GM21717 (cell line): ENCODE measurements around the gene ENO3.
"Not testable (repeated sequence)": the region's sequence is repeated elsewhere in the genome, so short reads cannot be mapped to it uniquely, and the experiment has no call there.

Experiments
- ATAC-seq: cut with Tn5 transposase; IDR thresholded peaks from one replicate; pipeline ENCODE4 v1.9.1; 2021; ENCODE audit warnings: mild to moderate bottlenecking, moderate library complexity; ENCODE audit not compliant: unreplicated experiment

Gene ENO3

DNA sequence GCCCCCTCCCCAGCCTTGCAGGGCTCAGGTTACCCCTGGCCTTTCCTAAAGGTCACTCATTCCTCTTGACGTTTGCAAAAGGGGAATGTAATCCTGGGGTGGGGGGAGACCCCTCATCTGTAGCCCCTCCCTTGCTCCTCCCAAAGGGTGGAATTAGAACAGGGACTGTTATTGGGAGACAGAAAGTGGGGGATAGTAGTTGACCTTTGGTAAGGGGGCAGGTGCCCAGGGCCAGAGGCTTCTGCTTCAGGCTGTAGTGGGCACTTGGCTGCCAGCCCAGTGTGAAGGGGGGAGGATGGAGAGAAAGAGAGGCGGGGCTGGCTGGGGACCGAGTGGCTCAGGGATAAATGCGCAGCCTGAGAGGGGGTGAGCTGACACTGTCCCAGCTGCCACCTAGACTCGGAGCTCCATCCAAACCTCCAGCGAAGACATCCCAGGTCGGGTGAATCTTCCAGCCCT lies at the start of gene ENO3:
Gene ENO3 (plus strand): TSS at position 374 of the 459 bp plus-strand sequence. CDS start 711 bp downstream, outside the sequence.
- ATAC-seq, result no peak

DNA sequence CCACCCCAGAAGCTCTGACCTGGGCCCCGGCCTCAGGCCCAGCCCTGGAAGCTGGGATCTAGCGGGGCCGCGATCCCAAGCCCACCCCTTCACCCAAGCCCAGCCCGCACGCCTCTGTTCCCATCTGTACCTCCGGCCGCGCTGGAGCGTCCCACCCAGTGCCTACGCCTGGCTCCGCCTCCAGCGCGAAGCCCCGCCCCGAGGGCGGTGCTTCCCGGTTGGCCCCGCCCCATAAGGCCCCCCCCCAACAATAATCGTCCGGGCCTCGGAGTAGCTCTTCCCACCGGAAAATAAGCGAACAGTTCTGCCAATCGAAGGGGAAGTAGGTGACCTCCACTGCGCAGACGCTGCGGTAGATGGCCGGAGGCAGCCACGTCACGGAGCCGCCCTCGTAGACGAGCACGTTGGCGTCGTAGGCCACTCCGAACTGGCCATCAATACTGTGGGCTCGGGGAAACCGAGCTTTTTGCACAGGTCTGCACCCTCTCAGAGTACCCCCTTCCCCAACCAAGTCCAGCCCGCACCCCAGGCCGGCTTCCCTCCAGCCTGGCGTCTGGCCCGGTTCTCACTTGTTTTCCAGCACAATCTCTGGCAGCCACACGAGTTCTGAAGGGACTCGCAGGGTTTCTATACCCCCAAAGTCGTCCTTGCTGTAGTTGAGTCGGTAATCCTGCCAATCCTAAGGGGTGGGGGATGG lies 49.1 kb upstream of the ENO3 start:
- ATAC-seq, result no peak

DNA sequence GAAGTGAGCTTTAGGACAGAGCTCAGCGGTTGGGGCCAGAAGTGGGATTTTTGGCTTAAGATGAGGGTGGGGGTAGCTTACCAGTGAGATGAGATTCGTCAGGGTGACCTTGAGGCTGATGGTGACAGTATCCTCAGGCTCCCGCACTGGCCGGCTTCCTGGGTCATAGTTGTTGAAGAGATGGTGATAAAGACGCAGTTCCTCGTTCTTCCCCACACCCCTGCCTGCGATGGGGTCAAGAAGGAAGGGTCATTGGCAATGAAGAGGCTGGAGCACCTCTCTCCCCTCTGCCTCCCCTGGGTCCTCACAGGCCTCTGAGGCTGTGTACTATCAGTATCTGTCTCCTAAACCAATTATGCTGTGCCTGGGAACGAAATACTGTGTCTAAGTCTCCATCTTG lies 48.4 kb upstream of the ENO3 start:
- no peak for ATAC-seq

DNA sequence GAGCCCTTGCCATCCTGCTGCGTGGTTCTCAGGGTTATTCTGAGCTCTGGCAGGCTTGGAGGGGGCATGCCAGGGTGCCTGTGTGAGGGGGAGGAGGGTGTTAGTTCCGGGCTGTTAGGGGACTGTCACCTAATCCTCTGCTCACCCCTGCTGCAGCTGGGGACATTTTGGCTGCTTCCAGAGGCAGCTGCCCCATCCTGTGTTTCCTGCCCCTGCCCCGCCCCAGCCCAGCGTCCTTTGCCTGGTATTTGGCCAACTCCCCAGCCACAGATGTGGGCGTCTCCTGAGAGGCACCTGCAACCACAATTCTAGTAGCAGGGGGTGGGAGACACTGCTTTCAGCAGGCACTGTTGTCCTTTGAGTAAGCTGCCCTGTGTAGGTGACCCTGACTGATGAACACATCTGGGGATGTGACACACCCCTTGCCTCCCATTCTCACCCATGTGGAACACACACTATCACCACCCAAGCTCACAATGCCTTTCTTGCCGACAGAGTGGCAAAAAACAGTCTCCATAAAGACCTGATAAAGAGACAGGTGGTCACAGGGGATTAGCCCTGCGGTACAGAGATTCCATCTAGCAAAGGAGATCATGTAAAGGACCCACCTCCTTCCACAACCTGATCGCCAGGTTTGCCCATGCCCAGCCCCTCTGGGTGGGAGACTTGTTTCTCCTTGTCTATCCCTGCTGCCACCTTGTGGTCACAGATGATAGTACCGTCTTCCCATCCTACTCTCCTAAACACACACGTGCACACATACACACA lies 47.7 kb upstream of the ENO3 start, which contains the start of gene CHRNE:
Gene CHRNE (minus strand): TSS at position 48 of the 768 bp plus-strand sequence. CDS start 35 bp downstream, at position 13.
- ATAC-seq, result no peak

DNA sequence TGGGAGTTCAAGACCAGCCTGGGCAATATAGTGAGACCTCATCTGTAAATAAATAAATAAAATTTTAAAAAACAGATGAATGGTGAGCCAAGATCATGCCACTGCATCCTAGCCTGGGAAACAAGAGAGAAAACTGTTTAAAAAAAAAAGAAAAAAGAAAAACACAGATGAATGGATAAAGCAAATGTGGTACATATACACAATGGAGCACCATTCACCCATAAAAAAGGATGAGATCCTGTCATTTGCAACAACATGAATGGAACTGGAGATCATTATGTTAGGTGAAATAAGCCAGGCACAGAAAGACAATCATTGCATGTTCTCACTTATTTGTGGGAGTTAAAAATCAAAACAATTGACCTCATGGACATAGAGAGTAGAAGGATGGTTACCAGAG lies 44.3 kb upstream of the ENO3 start:
- ATAC-seq, result not testable (repeated sequence)

DNA sequence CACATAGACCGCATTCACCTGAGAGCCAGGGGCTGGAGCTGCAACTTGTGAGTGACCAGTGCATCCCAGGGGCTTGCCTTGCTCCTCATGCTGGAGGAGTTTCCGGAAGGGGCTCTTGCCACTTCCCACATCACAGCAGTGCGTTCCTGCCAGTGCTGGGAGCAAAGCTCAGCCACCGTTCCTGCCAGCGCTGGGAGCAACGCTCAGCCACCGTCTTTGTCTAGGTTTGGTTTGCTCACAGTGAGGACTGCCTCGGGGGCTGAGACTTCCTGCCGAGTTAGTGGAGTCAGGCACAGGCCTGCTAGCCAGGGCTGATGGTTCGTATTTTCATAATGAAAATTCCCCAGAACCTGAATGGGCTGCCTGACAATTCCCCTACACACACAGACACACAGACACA lies 42.6 kb upstream of the ENO3 start:
- ATAC-seq, result no peak

DNA sequence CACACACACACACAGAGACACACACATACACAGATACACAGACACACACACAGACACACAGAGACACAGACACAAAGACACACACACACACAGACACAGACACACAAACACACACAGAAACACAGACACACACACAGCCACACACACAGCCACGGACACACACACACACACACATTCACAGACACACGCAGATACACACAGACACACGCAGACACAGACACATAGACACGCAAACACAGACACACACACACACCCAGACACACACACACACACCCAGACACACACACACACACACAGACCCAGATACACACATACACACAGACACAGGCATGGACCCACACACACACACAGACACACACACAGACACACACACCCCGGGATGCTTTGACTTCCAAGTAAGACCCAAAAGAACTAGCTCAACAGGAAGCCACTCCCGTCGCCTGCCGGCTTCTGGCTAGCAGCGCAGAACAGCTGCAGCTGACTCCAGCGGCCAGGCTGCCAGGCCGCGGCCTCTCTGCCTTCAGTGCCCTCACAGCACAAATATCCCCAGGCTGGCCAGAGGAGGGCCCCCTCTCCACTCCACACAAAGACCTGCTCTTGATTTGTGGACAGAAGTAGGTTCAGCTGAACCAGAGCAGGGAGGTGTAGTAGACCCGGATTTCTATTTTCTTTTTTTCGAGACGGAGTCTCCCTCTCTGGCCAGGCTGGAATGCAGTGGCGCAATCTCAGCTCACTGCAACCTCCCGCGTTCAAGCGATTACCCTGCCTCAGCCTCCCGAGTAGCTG lies 42.0 kb upstream of the ENO3 start:
- ATAC-seq, result no peak

DNA sequence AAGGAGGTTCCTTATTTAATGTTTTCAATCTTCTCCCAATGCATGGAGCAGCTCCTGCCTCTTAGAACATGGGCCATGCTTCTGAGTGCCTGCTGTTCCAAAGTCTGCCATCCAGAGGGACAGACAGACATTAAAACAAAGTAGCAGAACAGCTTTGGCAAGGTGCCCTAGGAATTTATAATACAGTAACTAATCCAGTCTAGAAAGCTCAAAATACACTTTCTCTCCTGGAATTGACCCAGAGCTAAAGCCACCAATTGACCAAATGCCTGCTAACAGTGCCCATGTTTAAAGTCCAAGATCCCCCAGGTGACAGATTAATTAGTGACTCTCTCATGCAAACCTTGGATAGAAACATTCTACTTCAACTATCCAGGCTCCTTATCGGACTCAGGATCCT lies 36.9 kb upstream of the ENO3 start:
- no peak for ATAC-seq

DNA sequence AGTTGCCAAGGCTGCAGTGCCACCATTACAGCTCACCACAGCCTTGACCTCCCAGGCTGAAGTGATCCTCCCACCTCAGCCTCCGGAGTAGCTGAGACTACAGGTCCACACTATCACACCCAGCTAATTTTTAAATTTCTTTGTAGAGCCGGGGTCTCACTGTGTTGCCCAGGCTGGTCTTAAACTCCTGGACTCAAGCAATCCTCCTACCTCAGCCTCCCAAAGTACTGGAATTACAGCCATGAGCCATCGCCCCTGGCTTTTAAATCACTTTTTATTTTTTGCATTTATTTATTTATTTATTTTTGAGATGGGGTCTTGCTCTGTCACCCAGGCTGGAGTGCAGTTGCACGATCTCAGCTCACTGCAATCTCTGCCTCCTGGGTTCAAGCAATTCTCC lies 36.4 kb upstream of the ENO3 start:
- ATAC-seq, result not testable (repeated sequence)

DNA sequence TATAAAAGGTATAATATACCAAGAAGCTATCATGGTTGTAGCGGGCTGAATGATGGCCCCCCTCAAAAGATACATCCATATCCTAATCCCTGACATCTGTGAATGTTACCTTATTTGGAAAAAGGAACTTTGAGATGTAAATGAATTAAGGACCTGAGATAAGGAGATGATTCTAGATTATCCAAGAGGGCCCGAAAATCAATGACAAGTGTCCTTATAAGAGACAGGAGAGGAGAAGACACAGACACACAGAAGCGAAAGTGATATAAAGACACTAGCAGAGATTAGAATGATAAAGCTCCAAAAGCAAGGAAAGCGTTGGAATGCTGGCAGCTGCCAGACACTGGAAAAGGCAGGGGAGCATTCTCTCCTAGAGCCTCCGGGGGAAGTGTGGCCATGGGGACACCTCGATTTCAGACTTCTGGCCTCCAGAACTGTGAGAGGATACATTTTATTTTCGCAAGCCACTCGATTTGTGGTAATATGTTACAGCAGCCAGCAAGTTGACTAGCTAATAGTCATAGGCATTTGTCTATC lies 31.3 kb upstream of the ENO3 start:
- no peak for ATAC-seq

DNA sequence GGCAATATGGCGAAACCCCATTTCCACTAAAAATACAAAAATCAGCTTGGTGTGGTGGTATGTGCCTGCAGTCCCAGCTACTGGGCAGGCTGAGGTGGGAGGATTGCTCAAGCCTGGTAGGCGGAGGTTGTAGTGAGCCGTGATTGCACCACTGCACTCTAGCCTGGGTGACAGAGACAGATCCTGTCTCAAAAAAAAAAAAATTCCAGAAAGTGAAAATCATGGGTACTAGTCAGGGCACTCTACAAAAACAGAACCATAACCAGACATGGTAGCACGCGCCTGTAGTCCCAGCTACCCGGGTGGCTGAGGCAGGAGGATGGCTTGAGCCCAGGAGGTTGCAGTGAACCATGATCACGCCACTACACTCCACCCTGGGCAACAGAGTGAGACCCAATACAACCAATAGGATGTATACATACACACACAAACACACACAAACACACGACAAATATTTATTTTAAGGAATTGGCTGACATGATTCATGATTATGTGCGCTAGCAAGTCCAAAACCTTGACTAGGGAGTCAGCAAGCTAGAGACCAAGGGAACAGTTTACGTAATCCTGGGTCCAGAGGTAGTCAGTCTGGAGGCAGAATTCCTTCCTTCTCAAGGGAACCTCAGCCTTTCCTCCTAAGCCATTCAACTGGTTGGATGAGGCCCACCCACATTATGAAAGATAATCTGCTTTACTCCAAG lies 30.4 kb upstream of the ENO3 start:
- no peak for ATAC-seq

DNA sequence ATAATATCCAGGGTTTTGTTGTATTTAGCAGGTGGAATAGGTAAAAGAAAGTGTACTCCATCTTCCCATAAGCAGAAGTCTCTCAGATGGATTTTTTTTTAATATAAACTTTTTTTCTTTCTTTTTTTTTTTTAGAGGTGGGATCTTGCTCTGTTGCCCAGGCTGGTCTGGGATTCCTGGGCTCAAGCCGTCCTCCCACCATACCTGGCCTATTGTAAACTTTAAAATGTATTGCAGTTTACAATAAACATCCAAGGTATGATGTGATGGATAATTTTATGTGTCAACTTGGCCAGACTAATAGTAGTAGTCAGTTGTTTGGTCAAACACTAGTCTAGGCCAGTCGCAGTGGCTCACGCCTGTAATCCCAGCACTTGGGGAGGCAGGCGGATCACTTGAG lies 29.6 kb upstream of the ENO3 start:
- ATAC-seq, result no peak

DNA sequence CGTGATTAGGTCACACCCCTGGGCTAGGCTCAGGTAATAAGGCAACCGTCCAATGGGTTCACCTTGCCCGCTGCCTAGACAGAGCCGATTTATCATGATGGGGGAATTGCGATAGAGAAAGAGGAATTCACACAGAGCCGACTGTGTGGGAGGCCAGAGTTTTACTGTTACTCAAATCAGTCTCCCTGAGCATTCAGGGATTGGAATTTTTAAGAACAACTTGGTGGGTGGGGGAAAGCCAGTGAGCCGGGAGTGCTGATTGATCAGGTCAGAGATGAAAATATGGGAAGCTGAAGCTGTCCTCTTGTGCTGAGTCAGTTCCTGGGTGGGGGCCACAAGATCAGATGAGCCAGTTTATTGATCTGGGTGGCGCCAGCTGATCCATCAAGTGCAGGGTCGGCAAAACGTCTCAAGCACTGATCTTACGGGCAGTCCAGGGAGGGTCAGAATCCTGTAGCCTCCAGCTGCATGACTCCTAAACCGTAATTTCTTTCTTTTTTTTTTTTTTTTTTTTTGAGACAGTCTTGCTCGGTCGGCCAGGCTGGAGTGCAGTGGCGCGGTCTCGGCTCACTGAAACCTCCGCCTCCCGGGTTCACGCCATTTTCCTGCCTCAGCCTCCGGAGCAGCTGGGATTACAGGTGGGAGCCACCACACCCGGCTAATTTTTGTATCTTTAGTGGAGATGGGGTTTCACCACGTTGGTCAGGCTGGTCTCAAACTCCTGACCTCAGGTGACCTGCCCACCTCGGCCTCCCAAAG lies 24.2 kb upstream of the ENO3 start:
- ATAC-seq, result not testable (repeated sequence)

DNA sequence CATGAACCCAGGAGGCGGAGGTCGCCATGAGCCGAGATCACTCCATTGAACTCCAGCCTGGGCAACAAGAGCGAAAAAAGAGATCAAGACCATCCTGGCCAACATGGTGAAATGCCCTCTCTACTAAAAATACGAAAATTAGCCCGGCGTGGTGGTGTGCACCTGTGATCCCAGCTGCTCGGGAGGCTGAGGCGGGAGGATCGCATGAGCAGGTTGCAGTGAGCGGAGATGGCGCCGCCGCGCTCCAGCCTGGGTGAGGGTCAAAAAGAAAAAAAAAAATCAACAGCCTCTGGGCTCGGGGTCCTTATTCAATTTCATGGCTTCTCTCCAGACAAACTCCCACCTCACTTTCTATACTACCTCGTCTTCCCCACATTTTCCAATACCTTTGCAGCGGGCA lies 22.0 kb upstream of the ENO3 start:
- ATAC-seq, result no peak

DNA sequence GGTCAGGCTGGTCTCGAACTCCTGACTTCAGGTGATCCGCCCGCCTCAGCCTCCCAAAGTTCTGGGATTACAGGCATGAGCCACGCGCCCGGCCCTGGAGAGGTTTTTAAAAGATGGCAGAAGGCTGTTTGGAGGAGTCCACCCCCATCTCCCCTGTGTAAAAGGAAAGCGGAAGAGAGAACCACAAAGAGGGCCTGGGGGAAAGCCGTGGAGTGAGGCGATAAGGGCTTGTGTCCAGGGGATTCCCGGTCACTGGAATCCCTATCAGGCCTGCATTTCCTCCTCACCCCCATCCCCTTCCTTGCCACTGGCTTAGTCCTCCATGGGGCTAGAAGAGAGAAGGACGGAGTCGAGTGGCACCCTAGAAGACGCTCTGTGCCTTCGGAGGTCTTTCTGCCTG lies 19.0 kb upstream of the ENO3 start, which contains the start of gene GP1BA:
Gene GP1BA (plus strand): TSS at position 315 of the 400 bp plus-strand sequence. CDS start 328 bp downstream, outside the sequence.
- no peak for ATAC-seq

DNA sequence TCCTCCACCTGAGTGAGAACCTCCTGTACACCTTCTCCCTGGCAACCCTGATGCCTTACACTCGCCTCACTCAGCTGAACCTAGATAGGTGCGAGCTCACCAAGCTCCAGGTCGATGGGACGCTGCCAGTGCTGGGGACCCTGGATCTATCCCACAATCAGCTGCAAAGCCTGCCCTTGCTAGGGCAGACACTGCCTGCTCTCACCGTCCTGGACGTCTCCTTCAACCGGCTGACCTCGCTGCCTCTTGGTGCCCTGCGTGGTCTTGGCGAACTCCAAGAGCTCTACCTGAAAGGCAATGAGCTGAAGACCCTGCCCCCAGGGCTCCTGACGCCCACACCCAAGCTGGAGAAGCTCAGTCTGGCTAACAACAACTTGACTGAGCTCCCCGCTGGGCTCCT lies 18.2 kb upstream of the ENO3 start:
- no peak for ATAC-seq

DNA sequence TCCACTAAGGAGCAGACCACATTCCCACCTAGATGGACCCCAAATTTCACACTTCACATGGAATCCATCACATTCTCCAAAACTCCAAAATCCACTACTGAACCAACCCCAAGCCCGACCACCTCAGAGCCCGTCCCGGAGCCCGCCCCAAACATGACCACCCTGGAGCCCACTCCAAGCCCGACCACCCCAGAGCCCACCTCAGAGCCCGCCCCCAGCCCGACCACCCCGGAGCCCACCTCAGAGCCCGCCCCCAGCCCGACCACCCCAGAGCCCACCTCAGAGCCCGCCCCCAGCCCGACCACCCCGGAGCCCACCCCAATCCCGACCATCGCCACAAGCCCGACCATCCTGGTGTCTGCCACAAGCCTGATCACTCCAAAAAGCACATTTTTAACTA lies 17.3 kb upstream of the ENO3 start:
- ATAC-seq, result no peak

DNA sequence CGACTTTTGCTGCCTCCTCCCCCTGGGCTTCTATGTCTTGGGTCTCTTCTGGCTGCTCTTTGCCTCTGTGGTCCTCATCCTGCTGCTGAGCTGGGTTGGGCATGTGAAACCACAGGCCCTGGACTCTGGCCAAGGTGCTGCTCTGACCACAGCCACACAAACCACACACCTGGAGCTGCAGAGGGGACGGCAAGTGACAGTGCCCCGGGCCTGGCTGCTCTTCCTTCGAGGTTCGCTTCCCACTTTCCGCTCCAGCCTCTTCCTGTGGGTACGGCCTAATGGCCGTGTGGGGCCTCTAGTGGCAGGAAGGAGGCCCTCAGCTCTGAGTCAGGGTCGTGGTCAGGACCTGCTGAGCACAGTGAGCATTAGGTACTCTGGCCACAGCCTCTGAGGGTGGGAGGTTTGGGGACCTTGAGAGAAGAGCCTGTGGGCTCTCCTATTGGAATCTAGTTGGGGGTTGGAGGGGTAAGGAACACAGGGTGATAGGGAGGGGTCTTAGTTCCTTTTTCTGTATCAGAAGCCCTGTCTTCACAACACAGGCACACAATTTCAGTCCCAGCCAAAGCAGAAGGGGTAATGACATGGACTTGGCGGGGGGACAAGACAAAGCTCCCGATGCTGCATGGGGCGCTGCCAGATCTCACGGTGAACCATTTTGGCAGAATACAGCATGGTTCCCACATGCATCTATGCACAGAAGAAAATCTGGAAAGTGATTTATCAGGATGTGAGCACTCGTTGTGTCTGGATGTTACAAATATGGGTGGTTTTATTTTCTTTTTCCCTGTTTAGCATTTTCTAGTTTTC lies 16.5 kb upstream of the ENO3 start:
- no peak for ATAC-seq

DNA sequence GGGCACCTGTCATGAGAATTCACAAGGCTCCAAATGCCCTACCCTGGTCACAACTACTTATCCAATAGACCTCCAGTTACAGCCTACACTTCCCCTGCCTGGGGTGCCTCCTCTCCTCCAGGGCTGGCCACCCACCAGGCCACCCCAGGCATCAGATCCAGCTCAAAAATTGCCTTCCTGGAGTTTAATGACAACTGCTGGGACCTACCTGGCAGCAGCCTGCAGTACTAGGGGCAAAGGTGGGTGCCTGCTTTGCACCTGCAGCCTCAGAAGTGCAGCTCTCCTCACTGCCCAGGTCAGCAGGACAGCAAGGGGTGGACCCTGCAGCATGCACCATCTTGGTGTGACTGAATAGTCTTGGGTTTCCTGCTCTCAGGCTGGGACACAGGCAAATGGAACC lies 15.3 kb upstream of the ENO3 start:
- no peak for ATAC-seq
